Aortic smooth muscle cell (primary cell): Measurements from ENCODE around the gene NTS. TPM values are rescaled to one million over a fixed set of nuclear protein-coding genes. Genes with fewer than 3 reads are reported as not detected.

Source experiments
- total RNA-seq: library from RNA; depleted of rRNA; stranded (reverse); fragments of >200 nt; gene quantifications from 2 replicates; pipeline ENCODE4 v1.2.3, GENCODE V29; 2014

Gene NTS, protein sequence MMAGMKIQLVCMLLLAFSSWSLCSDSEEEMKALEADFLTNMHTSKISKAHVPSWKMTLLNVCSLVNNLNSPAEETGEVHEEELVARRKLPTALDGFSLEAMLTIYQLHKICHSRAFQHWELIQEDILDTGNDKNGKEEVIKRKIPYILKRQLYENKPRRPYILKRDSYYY
- total RNA-seq = 0.44 and 2.1 TPM in 2 replicates

GRCh38 chr12:85874031-85874461 lies at the start of gene NTS:
TSS of gene NTS (plus strand) at chr12:85874295. CDS start at chr12:85874404, 109 bp downstream.

GRCh38 chr12:85836197-85837090 lies 37.7 kb upstream of the NTS start, which contains the start of gene RASSF9:
TSS of gene RASSF9 (minus strand) at chr12:85836409. CDS start at chr12:85836201, 208 bp downstream.

Other genes starting within 250 kb of the NTS start
- gene RASSF9, start 37.9 kb upstream of the NTS start, total RNA-seq = 0.66 and 0.93 TPM in 2 replicates